ENCODE data around the gene ERI3. TPM values are rescaled to one million over a fixed set of nuclear protein-coding genes. Genes with fewer than 3 reads are reported as not detected.

The ERI3 gene
- total and polyA plus RNA-seq, 10 of the 15 experiments (the other 5 are each of a cell fraction or from before 2014, with no cell fraction given): 20.6 to 90.4 (median 41.2) TPM

DNA sequence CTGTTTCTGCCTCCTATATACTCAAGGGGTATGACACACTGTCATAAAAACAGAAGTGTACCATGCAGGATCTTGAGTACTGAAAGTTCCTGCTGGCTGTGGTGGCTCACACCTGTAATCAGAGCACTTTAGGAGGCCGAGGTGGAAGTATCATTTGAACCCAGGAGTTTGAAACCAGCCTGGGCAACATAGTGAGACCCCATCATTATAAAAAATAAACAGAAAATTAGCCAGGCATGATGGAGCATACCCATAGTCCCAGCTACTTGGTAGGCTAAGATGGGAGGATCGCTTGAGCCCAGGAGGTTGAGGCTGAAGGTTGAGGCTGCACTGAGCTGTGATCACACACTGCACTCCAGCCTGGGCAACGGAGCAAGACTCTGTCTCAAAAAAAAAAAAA is 20.1 kb downstream of the ERI3 start (continued):
- TF ChIP-seq, protein P1, sequence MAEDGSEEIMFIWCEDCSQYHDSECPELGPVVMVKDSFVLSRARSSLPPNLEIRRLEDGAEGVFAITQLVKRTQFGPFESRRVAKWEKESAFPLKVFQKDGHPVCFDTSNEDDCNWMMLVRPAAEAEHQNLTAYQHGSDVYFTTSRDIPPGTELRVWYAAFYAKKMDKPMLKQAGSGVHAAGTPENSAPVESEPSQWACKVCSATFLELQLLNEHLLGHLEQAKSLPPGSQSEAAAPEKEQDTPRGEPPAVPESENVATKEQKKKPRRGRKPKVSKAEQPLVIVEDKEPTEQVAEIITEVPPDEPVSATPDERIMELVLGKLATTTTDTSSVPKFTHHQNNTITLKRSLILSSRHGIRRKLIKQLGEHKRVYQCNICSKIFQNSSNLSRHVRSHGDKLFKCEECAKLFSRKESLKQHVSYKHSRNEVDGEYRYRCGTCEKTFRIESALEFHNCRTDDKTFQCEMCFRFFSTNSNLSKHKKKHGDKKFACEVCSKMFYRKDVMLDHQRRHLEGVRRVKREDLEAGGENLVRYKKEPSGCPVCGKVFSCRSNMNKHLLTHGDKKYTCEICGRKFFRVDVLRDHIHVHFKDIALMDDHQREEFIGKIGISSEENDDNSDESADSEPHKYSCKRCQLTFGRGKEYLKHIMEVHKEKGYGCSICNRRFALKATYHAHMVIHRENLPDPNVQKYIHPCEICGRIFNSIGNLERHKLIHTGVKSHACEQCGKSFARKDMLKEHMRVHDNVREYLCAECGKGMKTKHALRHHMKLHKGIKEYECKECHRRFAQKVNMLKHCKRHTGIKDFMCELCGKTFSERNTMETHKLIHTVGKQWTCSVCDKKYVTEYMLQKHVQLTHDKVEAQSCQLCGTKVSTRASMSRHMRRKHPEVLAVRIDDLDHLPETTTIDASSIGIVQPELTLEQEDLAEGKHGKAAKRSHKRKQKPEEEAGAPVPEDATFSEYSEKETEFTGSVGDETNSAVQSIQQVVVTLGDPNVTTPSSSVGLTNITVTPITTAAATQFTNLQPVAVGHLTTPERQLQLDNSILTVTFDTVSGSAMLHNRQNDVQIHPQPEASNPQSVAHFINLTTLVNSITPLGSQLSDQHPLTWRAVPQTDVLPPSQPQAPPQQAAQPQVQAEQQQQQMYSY (CRISPR knock-in tag; IDR thresholded peaks at IDR 0.05): no peak

DNA sequence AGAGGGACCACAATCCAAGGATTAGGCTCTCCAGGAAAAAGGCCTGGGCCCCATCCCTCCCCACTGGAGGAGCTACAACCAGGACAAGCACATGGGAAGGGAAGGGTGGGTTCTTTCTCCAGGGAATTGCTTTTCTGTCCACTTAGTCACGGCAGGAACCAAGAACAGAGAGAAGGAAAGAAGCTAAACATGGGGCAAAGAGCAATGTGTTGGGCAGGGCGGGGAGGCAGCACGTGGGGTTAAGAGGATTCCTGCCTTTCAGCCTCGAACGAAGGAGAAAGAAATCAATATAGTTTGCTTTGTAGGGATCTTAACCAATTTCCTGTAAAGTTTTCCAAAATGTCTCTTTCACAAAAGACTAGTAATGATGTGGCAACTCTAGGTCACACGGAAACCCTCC is 21.7 kb downstream of the ERI3 start:
- BruUV-seq (replicated peaks): no TSS peak
- in situ Hi-C loops (cut with MboI) (no loop called here), intact Hi-C loops (cut with micrococcal nuclease; ENCODE audit: unreplicated experiment) (no loop called here)
- Histone ChIP-seq H3K36me3 (ENCODE audit: control insufficient read depth in 2 of 2, insufficient read depth in 2 of 2, low read length in 1 of 2) (peaks cover 2 to 6% of the 10 kb centered on the region in 2 experiments; a peak in 3 of 4 replicates), H4K20me1 (ENCODE audit: control insufficient read depth, insufficient read depth) (no peaks in the 10 kb centered on the region; the same call in 1 of the 2 replicates), H2AFZ (ENCODE audit: control insufficient read depth, low read depth, low read length) (no peak overlapping the region), H3K4me2 (ENCODE audit: control insufficient read depth, insufficient read depth) (no peak overlapping the region), H3K79me2 (ENCODE audit: control insufficient read depth, insufficient read depth, low read length) (no peaks in the 10 kb centered on the region), H3K9ac (ENCODE audit: control insufficient read depth, insufficient read depth, low read length) (no peak overlapping the region), H3K9me3 (replicated peaks; ENCODE audit: control insufficient read depth, insufficient read depth, low read length) (no peaks in the 10 kb centered on the region; the same call in 2 of the 3 replicates), H3K4me3 (no peak overlapping the region), H3K27ac (ENCODE audit: control insufficient read depth, insufficient read depth) (no peak overlapping the region), H3K4me1 (ENCODE audit: control insufficient read depth, insufficient read depth, low read length) (no peaks in the 10 kb centered on the region), H3K27me3 (replicated peaks in 1 of 2; ENCODE audit: control insufficient read depth in 2 of 2, insufficient read depth in 2 of 2, low read length in 1 of 2) (no peaks in the 10 kb centered on the region)
- no peak for FAIRE-seq
- SMC1A ChIA-PET (ENCODE audit: uncharacterized antibody, unreplicated experiment): no interaction called here
- WGBS (ENCODE audit: insufficient coverage, insufficient replicate concordance, low lambda C conversion rate, missing lambda C conversion rate): 90% methylated on average over 6 of the region's 6 CpGs
- ATAC-seq: no peak
- DNase-seq (ENCODE audit: low read depth, low spot score): no peak
- RAD21 ChIA-PET (ENCODE audit: unreplicated experiment): no interaction called here
- CTCF ChIA-PET: no interaction called here
- POLR2A ChIA-PET: no interaction called here
- TF ChIP-seq MTA3 (IDR thresholded peaks at IDR 0.05; ENCODE audit: borderline replicate concordance, low read length) (no peak), ZNF24 (IDR thresholded peaks at IDR 0.05) (no peak), HCFC1 (IDR thresholded peaks at IDR 0.05; ENCODE audit: low read length) (no peak), YY1 (IDR thresholded peaks at IDR 0.05; ENCODE audit: low read depth, low read length) (no peak), PAX8 (IDR thresholded peaks at IDR 0.05) (no peak), CEBPB (IDR thresholded peaks at IDR 0.05; ENCODE audit: borderline replicate concordance in 1 of 2, low read depth in 2 of 2, low read length in 2 of 2) (no peak), ATF7 (IDR thresholded peaks at IDR 0.05; ENCODE audit: low read depth) (no peak), GABPA (IDR thresholded peaks at IDR 0.05; ENCODE audit: low read depth) (no peak)
- TF ChIP-seq, protein P2, sequence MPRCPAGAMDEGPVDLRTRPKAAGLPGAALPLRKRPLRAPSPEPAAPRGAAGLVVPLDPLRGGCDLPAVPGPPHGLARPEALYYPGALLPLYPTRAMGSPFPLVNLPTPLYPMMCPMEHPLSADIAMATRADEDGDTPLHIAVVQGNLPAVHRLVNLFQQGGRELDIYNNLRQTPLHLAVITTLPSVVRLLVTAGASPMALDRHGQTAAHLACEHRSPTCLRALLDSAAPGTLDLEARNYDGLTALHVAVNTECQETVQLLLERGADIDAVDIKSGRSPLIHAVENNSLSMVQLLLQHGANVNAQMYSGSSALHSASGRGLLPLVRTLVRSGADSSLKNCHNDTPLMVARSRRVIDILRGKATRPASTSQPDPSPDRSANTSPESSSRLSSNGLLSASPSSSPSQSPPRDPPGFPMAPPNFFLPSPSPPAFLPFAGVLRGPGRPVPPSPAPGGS (IDR thresholded peaks at IDR 0.05; ENCODE audit: borderline replicate concordance, insufficient read depth, low read depth, low read length, poor library complexity, severe bottlenecking): no peak
- TF ChIP-seq, protein P3, sequence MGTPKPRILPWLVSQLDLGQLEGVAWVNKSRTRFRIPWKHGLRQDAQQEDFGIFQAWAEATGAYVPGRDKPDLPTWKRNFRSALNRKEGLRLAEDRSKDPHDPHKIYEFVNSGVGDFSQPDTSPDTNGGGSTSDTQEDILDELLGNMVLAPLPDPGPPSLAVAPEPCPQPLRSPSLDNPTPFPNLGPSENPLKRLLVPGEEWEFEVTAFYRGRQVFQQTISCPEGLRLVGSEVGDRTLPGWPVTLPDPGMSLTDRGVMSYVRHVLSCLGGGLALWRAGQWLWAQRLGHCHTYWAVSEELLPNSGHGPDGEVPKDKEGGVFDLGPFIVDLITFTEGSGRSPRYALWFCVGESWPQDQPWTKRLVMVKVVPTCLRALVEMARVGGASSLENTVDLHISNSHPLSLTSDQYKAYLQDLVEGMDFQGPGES (IDR thresholded peaks at IDR 0.05): no peak
- TF ChIP-seq, protein P4, sequence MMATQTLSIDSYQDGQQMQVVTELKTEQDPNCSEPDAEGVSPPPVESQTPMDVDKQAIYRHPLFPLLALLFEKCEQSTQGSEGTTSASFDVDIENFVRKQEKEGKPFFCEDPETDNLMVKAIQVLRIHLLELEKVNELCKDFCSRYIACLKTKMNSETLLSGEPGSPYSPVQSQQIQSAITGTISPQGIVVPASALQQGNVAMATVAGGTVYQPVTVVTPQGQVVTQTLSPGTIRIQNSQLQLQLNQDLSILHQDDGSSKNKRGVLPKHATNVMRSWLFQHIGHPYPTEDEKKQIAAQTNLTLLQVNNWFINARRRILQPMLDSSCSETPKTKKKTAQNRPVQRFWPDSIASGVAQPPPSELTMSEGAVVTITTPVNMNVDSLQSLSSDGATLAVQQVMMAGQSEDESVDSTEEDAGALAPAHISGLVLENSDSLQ (IDR thresholded peaks at IDR 0.05): no peak
- TF ChIP-seq, protein P5, sequence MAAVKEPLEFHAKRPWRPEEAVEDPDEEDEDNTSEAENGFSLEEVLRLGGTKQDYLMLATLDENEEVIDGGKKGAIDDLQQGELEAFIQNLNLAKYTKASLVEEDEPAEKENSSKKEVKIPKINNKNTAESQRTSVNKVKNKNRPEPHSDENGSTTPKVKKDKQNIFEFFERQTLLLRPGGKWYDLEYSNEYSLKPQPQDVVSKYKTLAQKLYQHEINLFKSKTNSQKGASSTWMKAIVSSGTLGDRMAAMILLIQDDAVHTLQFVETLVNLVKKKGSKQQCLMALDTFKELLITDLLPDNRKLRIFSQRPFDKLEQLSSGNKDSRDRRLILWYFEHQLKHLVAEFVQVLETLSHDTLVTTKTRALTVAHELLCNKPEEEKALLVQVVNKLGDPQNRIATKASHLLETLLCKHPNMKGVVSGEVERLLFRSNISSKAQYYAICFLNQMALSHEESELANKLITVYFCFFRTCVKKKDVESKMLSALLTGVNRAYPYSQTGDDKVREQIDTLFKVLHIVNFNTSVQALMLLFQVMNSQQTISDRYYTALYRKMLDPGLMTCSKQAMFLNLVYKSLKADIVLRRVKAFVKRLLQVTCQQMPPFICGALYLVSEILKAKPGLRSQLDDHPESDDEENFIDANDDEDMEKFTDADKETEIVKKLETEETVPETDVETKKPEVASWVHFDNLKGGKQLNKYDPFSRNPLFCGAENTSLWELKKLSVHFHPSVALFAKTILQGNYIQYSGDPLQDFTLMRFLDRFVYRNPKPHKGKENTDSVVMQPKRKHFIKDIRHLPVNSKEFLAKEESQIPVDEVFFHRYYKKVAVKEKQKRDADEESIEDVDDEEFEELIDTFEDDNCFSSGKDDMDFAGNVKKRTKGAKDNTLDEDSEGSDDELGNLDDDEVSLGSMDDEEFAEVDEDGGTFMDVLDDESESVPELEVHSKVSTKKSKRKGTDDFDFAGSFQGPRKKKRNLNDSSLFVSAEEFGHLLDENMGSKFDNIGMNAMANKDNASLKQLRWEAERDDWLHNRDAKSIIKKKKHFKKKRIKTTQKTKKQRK (IDR thresholded peaks at IDR 0.05; ENCODE audit: low read depth, low read length): no peak

All from GM12878 (cell line).